HCT116 (cell line): ENCODE measurements around the gene THPO.

Source experiments
- ATF3 ChIP-seq: IDR thresholded peaks from 2 replicates; pipeline ENCODE4 v1.6.1; 2012
- CTCF ChIP-seq, 3 experiments: fragments of 200-600 bp in 1 of 3; sonication (generic) in 1 of 3; IDR thresholded peaks in 2 of 3; conservative IDR thresholded peaks in 1 of 3; 2 replicates each; pipeline ENCODE4 v1.5.1; 2012 to 2017; ENCODE audit warnings: low read depth in 2 of 3, low read length in 2 of 3, antibody characterized with exemption in 1 of 3, borderline replicate concordance in 1 of 3, control low read depth in 1 of 3, mild to moderate bottlenecking in 1 of 3, mixed read lengths in 1 of 3, mixed run types in 1 of 3, moderate library complexity in 1 of 3; ENCODE audit not compliant: insufficient read depth in 1 of 3
- YY1 ChIP-seq: IDR thresholded peaks from 2 replicates; pipeline ENCODE4 v1.6.1; 2011; ENCODE audit warnings: low read length, low read depth, moderate library complexity, mild to moderate bottlenecking; ENCODE audit not compliant: insufficient replicate concordance; ENCODE audit errors: extremely low read depth
- ZNF274 ChIP-seq: fragments of 200-500 bp; sonication (Bioruptor generic); IDR thresholded peaks from 2 replicates; pipeline ENCODE4 v1.6.1; 2014; ENCODE audit warnings: mild to moderate bottlenecking, low read depth, low read length, inconsistent platforms

- TF ChIP-seq CTCF (IDR thresholded peaks at IDR 0.05 in 2 of 3, conservative IDR thresholded peaks at IDR 0.05 in 1 of 3; ENCODE audit: borderline replicate concordance in 1 of 3, insufficient read depth in 1 of 3, low read depth in 2 of 3, low read length in 2 of 3): no peak
- no peak for TF ChIP-seq YY1
- no peak for TF ChIP-seq ATF3
- no peak for TF ChIP-seq ZNF274
Observed at GRCh38 chr3:184327171-184327570, 50.8 kb downstream of the THPO start.
